GM12878 (cell line): ENCODE measurements around the gene FGF12. TPM values are rescaled to one million over a fixed set of nuclear protein-coding genes. Genes with fewer than 3 reads are reported as not detected.
A peak's percentile ranks its signal among the peaks of the same experiment; 100 is the strongest.

ENCODE experiments used
- ATAC-seq: fragments of 200-7000 bp; cut with Tn5 transposase; 3 replicates; pipeline ENCODE4 v1.9.1; 2020; ENCODE audit warnings: mild to moderate bottlenecking, moderate library complexity
- BruUV-seq: library from RNA; stranded (reverse); fragments of 400-500 nt; replicated peaks from 2 replicates; lab custom pipeline; 2021; lab: Mats Ljungman, UMichigan
- CTCF ChIA-PET: fragments of 300-600 bp; sonication (Branson Sonifier 250); formaldehyde crosslinking; extraction: SDS; loops from one replicate; lab custom pipeline; 2021; ENCODE audit warnings: inconsistent platforms; lab: Yijun Ruan, JAX
- POLR2A ChIA-PET: fragments of 350-600 bp; formaldehyde crosslinking; extraction: SDS; loops from one replicate; lab custom pipeline; 2021; ENCODE audit warnings: inconsistent platforms; lab: Charles Lee
- RAD21 ChIA-PET: fragments of 300-600 bp; sonication (Branson Sonifier 250); formaldehyde crosslinking; loops from one replicate; lab custom pipeline; 2023; ENCODE audit warnings: antibody characterized with exemption; ENCODE audit not compliant: unreplicated experiment; lab: Charles Lee
- SMC1A ChIA-PET: fragments of 300-600 bp; sonication (Branson Sonifier 250); formaldehyde crosslinking; loops from one replicate; lab custom pipeline; 2023; ENCODE audit not compliant: unreplicated experiment, uncharacterized antibody; lab: Charles Lee
- DNase-seq: peaks from one replicate; pipeline ENCODE4 v3.0.0-alpha.2; 2011; ENCODE audit warnings: low read depth, low spot score
- FAIRE-seq: peaks from 3 replicates; lab custom pipeline; 2011; peaks lifted over from hg19 to GRCh38; lab: Jason Lieb, UNC
- H2AFZ ChIP-seq: 2 replicates; pipeline ENCODE4 v1.6.0; 2011; ENCODE audit warnings: low read depth, low read length, control low read depth; ENCODE audit not compliant: control insufficient read depth
- H3K27ac ChIP-seq: 2 replicates; pipeline ENCODE4 v1.5.1; 2011; ENCODE audit warnings: control low read depth; ENCODE audit not compliant: control insufficient read depth, insufficient read depth
- H3K27me3 ChIP-seq, 2 experiments: replicated peaks in 1 of 2; 2 replicates each; pipeline versions ENCODE4 v1.6.0 to v1.6.1; 2011; ENCODE audit warnings: low read length in 1 of 2; ENCODE audit not compliant: control insufficient read depth in 2 of 2, insufficient read depth in 2 of 2
- H3K36me3 ChIP-seq, 2 experiments: 2 replicates each; pipeline ENCODE4 v1.5.1; 2011; ENCODE audit warnings: low read length in 1 of 2; ENCODE audit not compliant: control insufficient read depth in 2 of 2, insufficient read depth in 2 of 2
- H3K4me1 ChIP-seq: 2 replicates; pipeline ENCODE4 v1.6.1; 2011; ENCODE audit warnings: mild to moderate bottlenecking, low read length, moderate library complexity, mixed read lengths; ENCODE audit not compliant: control insufficient read depth, insufficient read depth
- H3K4me2 ChIP-seq: 2 replicates; pipeline ENCODE4 v1.6.0; 2011; ENCODE audit warnings: control low read depth; ENCODE audit not compliant: control insufficient read depth, insufficient read depth
- H3K4me3 ChIP-seq: fragments of 200-600 bp; sonication (generic); 2 replicates; pipeline ENCODE4 v1.5.1; 2016
- H3K79me2 ChIP-seq: 2 replicates; pipeline ENCODE4 v1.6.0; 2011; ENCODE audit warnings: low read length; ENCODE audit not compliant: control insufficient read depth, insufficient read depth
- H3K9ac ChIP-seq: 2 replicates; pipeline ENCODE4 v1.8.0; 2011; ENCODE audit warnings: low read length, control low read depth, mixed read lengths; ENCODE audit not compliant: control insufficient read depth, insufficient read depth
- H3K9me3 ChIP-seq: replicated peaks from 3 replicates; pipeline ENCODE4 v1.5.1; 2011; ENCODE audit warnings: mild to moderate bottlenecking, low read length; ENCODE audit not compliant: control insufficient read depth, insufficient read depth
- H4K20me1 ChIP-seq: 2 replicates; pipeline ENCODE4 v1.6.0; 2011; ENCODE audit not compliant: control insufficient read depth, insufficient read depth
- MTA2 ChIP-seq: fragments of 450-650 bp; IDR thresholded peaks from 2 replicates; pipeline ENCODE4 v1.6.1; 2016; ENCODE audit warnings: low read depth, mild to moderate bottlenecking, moderate library complexity
- NFYA ChIP-seq: IDR thresholded peaks from 2 replicates; pipeline ENCODE4 v1.6.1; 2011; ENCODE audit warnings: low read depth, mild to moderate bottlenecking, low read length, improper control_type of control experiment, borderline replicate concordance
- NR2F1 ChIP-seq: fragments of 450-650 bp; conservative IDR thresholded peaks from 2 replicates; pipeline ENCODE4 v1.6.1; 2017; ENCODE audit warnings: mild to moderate bottlenecking
- SKIL ChIP-seq: fragments of 450-650 bp; IDR thresholded peaks from 2 replicates; pipeline ENCODE4 v1.6.1; 2017; ENCODE audit warnings: mild to moderate bottlenecking, low read depth, inconsistent platforms; ENCODE audit not compliant: poor library complexity, severe bottlenecking
- SREBF2 ChIP-seq: IDR thresholded peaks from 2 replicates; pipeline ENCODE4 v1.6.1; 2012; ENCODE audit warnings: mild to moderate bottlenecking, low read length
- WGBS: methylation state at CpG from one replicate; pipeline ENCODE4 v1.1.6; 2016; ENCODE audit warnings: low lambda C conversion rate; ENCODE audit not compliant: insufficient replicate concordance, insufficient coverage; ENCODE audit errors: missing lambda C conversion rate; 5-methylcytosine and 5-hydroxymethylcytosine counted together
- in situ Hi-C: fragments of 300-500 bp; cut with MboI; formaldehyde crosslinking; loops from 9 replicates; pipeline ENCODE4 v1.14.3; 2018; ENCODE audit warnings: mixed read lengths
- intact Hi-C: fragments of 100-400 bp; cut with micrococcal nuclease; formaldehyde crosslinking; loops from one replicate; pipeline ENCODE4 v1.14.2; 2022; ENCODE audit not compliant: unreplicated experiment
- polyA plus RNA-seq, 11 experiments: library from polyadenylated mRNA; depleted of rRNA in 4 of 11; unstranded in 6 of 11; stranded (reverse) in 5 of 11; fragments of >200 nt; fragmentation: Nextera tagmentation in 4 of 11; fragmentation: Illumina TruSeq in 1 of 11; extraction: Ambion mirVana in 4 of 11; extraction: Trizol in 1 of 11; gene quantifications; 1 replicate in 1 of 11; 2 replicates in 10 of 11; pipeline versions ENCODE4 v1.2.1 to v1.2.3, GENCODE V29; 2011 to 2016; ENCODE audit warnings: inconsistent platforms in 2 of 11, missing spikeins in 2 of 11, low read depth in 1 of 11
- total RNA-seq, 4 experiments: library from RNA; depleted of rRNA in 3 of 4; stranded (reverse); fragments of >200 nt in 3 of 4; fragmentation: Illumina TruSeq in 1 of 4; extraction: Trizol in 1 of 4; gene quantifications; 2 replicates each; pipeline versions ENCODE4 v1.2.1 to v1.2.3, GENCODE V29; 2013 to 2021
- TF ChIP-seq, protein P1 (sequence below): fragments of 450-650 bp; IDR thresholded peaks from 2 replicates; pipeline ENCODE4 v1.6.1; 2017; ENCODE audit warnings: borderline replicate concordance
- TF ChIP-seq, protein P2 (sequence below): IDR thresholded peaks from 2 replicates; pipeline ENCODE4 v1.6.1; 2012; ENCODE audit warnings: mild to moderate bottlenecking, low read depth, low read length

FGF12 gene
- total and polyA plus RNA-seq, 10 of the 15 experiments (the other 5 are each of a cell fraction or from before 2014, with no cell fraction given), result 0.03 to 0.43 (median 0.13) TPM; not detected in 7

GRCh38 chr3:192514081-192514753 is 213.1 kb downstream of the FGF12 start:
- POLR2A ChIA-PET, result no interaction called here
- CTCF ChIA-PET, result no interaction called here

More at GRCh38 chr3:192514081-192514753, 213.1 kb downstream of the FGF12 start:
- Histone ChIP-seq H2AFZ (no peak overlapping the region), H3K27ac (no peak overlapping the region), H3K27me3 (peaks cover 1 to 14% of the 10 kb centered on the region in 2 experiments; a peak in 3 of 4 replicates), H3K4me1 (no peaks in the 10 kb centered on the region), H4K20me1 (no peaks in the 10 kb centered on the region), H3K4me2 (no peak overlapping the region), H3K4me3 (no peak overlapping the region)
- no peak for DNase-seq
- ATAC-seq, result no peak
- no TSS peak for BruUV-seq
- 57% methylated on average over 36 of the region's 39 CpGs for WGBS
- no peak for FAIRE-seq
- in situ Hi-C loops, result no loop called here
- no peak for TF ChIP-seq SREBF2
- TF ChIP-seq, protein P1, sequence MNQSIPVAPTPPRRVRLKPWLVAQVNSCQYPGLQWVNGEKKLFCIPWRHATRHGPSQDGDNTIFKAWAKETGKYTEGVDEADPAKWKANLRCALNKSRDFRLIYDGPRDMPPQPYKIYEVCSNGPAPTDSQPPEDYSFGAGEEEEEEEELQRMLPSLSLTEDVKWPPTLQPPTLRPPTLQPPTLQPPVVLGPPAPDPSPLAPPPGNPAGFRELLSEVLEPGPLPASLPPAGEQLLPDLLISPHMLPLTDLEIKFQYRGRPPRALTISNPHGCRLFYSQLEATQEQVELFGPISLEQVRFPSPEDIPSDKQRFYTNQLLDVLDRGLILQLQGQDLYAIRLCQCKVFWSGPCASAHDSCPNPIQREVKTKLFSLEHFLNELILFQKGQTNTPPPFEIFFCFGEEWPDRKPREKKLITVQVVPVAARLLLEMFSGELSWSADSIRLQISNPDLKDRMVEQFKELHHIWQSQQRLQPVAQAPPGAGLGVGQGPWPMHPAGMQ, result no peak
- TF ChIP-seq NFYA, result no peak
- TF ChIP-seq MTA2, result no peak
- TF ChIP-seq, protein P2, sequence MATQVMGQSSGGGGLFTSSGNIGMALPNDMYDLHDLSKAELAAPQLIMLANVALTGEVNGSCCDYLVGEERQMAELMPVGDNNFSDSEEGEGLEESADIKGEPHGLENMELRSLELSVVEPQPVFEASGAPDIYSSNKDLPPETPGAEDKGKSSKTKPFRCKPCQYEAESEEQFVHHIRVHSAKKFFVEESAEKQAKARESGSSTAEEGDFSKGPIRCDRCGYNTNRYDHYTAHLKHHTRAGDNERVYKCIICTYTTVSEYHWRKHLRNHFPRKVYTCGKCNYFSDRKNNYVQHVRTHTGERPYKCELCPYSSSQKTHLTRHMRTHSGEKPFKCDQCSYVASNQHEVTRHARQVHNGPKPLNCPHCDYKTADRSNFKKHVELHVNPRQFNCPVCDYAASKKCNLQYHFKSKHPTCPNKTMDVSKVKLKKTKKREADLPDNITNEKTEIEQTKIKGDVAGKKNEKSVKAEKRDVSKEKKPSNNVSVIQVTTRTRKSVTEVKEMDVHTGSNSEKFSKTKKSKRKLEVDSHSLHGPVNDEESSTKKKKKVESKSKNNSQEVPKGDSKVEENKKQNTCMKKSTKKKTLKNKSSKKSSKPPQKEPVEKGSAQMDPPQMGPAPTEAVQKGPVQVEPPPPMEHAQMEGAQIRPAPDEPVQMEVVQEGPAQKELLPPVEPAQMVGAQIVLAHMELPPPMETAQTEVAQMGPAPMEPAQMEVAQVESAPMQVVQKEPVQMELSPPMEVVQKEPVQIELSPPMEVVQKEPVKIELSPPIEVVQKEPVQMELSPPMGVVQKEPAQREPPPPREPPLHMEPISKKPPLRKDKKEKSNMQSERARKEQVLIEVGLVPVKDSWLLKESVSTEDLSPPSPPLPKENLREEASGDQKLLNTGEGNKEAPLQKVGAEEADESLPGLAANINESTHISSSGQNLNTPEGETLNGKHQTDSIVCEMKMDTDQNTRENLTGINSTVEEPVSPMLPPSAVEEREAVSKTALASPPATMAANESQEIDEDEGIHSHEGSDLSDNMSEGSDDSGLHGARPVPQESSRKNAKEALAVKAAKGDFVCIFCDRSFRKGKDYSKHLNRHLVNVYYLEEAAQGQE, result peak; percentile 70; the same call in 1 of the 2 replicates
- TF ChIP-seq SKIL, result no peak
- no peak for TF ChIP-seq NR2F1
- TF ChIP-seq, all 136 proteins: peak for 1
- ChIA-PET RAD21 (no interaction called here), SMC1A (no interaction called here)
- Histone ChIP-seq H3K36me3 (no peaks in the 10 kb centered on the region), H3K9ac (no peak overlapping the region), H3K79me2 (no peaks in the 10 kb centered on the region), H3K9me3 (no peaks in the 10 kb centered on the region)
- intact Hi-C loops, result no loop called here
